ENCODE measurements around the gene EDAR.

The EDAR gene

GRCh38 chr2:108877506-108877905, 111.5 kb downstream of the EDAR start:
- no peak for TF ChIP-seq CTCF (IDR thresholded peaks at IDR 0.05; ENCODE audit: low read depth, low read length)
- no peak overlapping the region for H3K4me3 ChIP-seq (ENCODE audit: low read depth, low read length)

GRCh38 chr2:108870069-108870644, 118.9 kb downstream of the EDAR start:
- no peak overlapping the region for H3K4me3 ChIP-seq (ENCODE audit: low read depth, low read length)
- no peak for TF ChIP-seq CTCF (IDR thresholded peaks at IDR 0.05; ENCODE audit: low read depth, low read length)

GRCh38 chr2:108869542-108869941, 119.5 kb downstream of the EDAR start:
- H3K4me3 ChIP-seq (ENCODE audit: low read depth, low read length) = no peak overlapping the region
- TF ChIP-seq CTCF (IDR thresholded peaks at IDR 0.05; ENCODE audit: low read depth, low read length) = no peak

GRCh38 chr2:108868911-108869310, 120.1 kb downstream of the EDAR start:
- no peak for TF ChIP-seq CTCF (IDR thresholded peaks at IDR 0.05; ENCODE audit: low read depth, low read length)
- no peak overlapping the region for H3K4me3 ChIP-seq (ENCODE audit: low read depth, low read length)

- no peak for TF ChIP-seq CTCF (IDR thresholded peaks at IDR 0.05; ENCODE audit: low read depth, low read length)
- no peak overlapping the region for H3K4me3 ChIP-seq (ENCODE audit: low read depth, low read length)
These were observed 123.0 kb downstream of the EDAR start for GRCh38 chr2:108866041-108866440.

GRCh38 chr2:108858894-108859293, 130.1 kb downstream of the EDAR start:
- no peak overlapping the region for H3K4me3 ChIP-seq (ENCODE audit: low read depth, low read length)
- TF ChIP-seq CTCF (IDR thresholded peaks at IDR 0.05; ENCODE audit: low read depth, low read length) = no peak

GRCh38 chr2:108855194-108855593, 133.8 kb downstream of the EDAR start:
- TF ChIP-seq CTCF (IDR thresholded peaks at IDR 0.05; ENCODE audit: low read depth, low read length) = no peak
- H3K4me3 ChIP-seq (ENCODE audit: low read depth, low read length) = no peak overlapping the region
